Measurements from ENCODE around the gene ACIN1. TPM values are rescaled to one million over a fixed set of nuclear protein-coding genes. Genes with fewer than 3 reads are reported as not detected.
A peak's percentile ranks its signal among the peaks of the same experiment; 100 is the strongest.

ACIN1 gene
- total RNA-seq, 1 experiment from 2014 or later: 333 TPM

GRCh38 chr14:23066855-23067744, 27.8 kb downstream of the ACIN1 start:
- Mint-ChIP-seq H3K36me3 (ENCODE audit: insufficient read depth in 1 of 3, low read depth in 3 of 3) (peaks cover 60 to 85% (median 76%) of the 10 kb centered on the region in 3 experiments), H3K27me3 (ENCODE audit: low read depth) (no peaks in the 10 kb centered on the region; the same call in 1 of the 2 replicates), H3K9me3 (no peaks in the 10 kb centered on the region), H3K4me1 (peaks cover 27 to 41% of the 10 kb centered on the region in 2 experiments), H3K4me3 (no peak overlapping the region), H3K27ac (peak overlapping the region in 1 of 3 experiments; percentile 85; a peak in 2 of 7 replicates)
- peaks cover 17% of the 10 kb centered on the region for H3K79me1 ChIP-seq (ENCODE audit: insufficient read depth, low read depth, low read length, poor library complexity, severe bottlenecking)
- H3K56ac ChIP-seq (ENCODE audit: insufficient read length, low read depth, low read length): no peak overlapping the region
- H3T11ph ChIP-seq (ENCODE audit: low read length): no peak overlapping the region
- H3K9me3 ChIP-seq (ENCODE audit: control insufficient read depth, low read depth, low read length): no peaks in the 10 kb centered on the region
- no peak overlapping the region for H3K23ac ChIP-seq (ENCODE audit: insufficient read length, low read depth, low read length)
- H2BK15ac ChIP-seq (ENCODE audit: low read depth, low read length): no peak overlapping the region
- no peak overlapping the region for H4K5ac ChIP-seq (ENCODE audit: insufficient read length, low read depth, low read length)
- DNase-seq: no peak
- H3K18ac ChIP-seq (ENCODE audit: insufficient read length, low read depth, low read length): no peak overlapping the region
- H2BK120ac ChIP-seq (ENCODE audit: low read depth, low read length, poor library complexity, severe bottlenecking): no peak overlapping the region
- TF ChIP-seq CTCF (conservative IDR thresholded peaks at IDR 0.05): no peak
- H3K4me1 ChIP-seq (ENCODE audit: insufficient read depth, low read length): 0 out of 2 replicates have a peak, but pooled peaks cover 3% of the 10 kb centered on the region
- H4K8ac ChIP-seq (replicated peaks; ENCODE audit: insufficient read length, low read depth, low read length): no peak overlapping the region
- H3K27ac ChIP-seq (ENCODE audit: insufficient read length, low read depth, low read length): no peak overlapping the region
- H3K23me2 ChIP-seq (ENCODE audit: insufficient read length, low read depth, low read length, poor library complexity, severe bottlenecking): peaks cover 12% of the 10 kb centered on the region
- H4K20me1 ChIP-seq (ENCODE audit: control insufficient read depth, insufficient read depth, insufficient read length): peaks cover 3% of the 10 kb centered on the region
- no peak overlapping the region for H3K14ac ChIP-seq (ENCODE audit: insufficient read depth, low read length)
- no peak overlapping the region for H3K9ac ChIP-seq (ENCODE audit: extremely low read depth, insufficient read length, low read length)
- H3K4ac ChIP-seq (ENCODE audit: low read depth, low read length): no peak overlapping the region
- no peak overlapping the region for H2AK5ac ChIP-seq (ENCODE audit: insufficient read length, low read length)
- no peak overlapping the region for H2BK20ac ChIP-seq (ENCODE audit: low read depth, low read length, poor library complexity, severe bottlenecking)
- no peak overlapping the region for H3K4me2 ChIP-seq (ENCODE audit: insufficient read depth, insufficient read length, low read length)
- H2BK12ac ChIP-seq (ENCODE audit: insufficient read length, low read depth, low read length): no peak overlapping the region
- H2BK5ac ChIP-seq (ENCODE audit: insufficient read length, low read length): no peak overlapping the region
- H2AFZ ChIP-seq (ENCODE audit: low read length): no peak overlapping the region
- WGBS (ENCODE audit: extremely low coverage, insufficient read length, low lambda C conversion rate): no CpG with 5 or more reads among the region's 23 CpGs
- H4K91ac ChIP-seq (ENCODE audit: insufficient read length, low read depth, low read length): no peak overlapping the region
- peaks cover 5% of the 10 kb centered on the region; the same call in 1 of the 2 replicates for H3K79me2 ChIP-seq (ENCODE audit: insufficient read depth, low read length)
- H3K27me3 ChIP-seq (ENCODE audit: insufficient read depth, low read length): no peaks in the 10 kb centered on the region
